Gastrocnemius medialis (tissue), 4 donors: ENCODE results near the gene MRPL28.

ENCODE experiments used
- CTCF ChIP-seq, 5 experiments: fragments of 450-650 bp in 3 of 5; fragments of 200-600 bp in 2 of 5; sonication (generic) in 2 of 5; IDR thresholded peaks in 4 of 5; conservative IDR thresholded peaks in 1 of 5; 1 replicate in 4 of 5; 2 replicates in 1 of 5; pipeline ENCODE4 v1.5.1; 2016 to 2019; ENCODE audit warnings: antibody characterized with exemption in 5 of 5, mild to moderate bottlenecking in 3 of 5, moderate library complexity in 3 of 5
- POLR2A ChIP-seq, 2 donors: fragments of 450-650 bp; IDR thresholded peaks; one replicate each; pipeline ENCODE4 v1.6.1; 2017; ENCODE audit warnings: antibody characterized with exemption in 2 of 2, mild to moderate bottlenecking in 2 of 2, moderate library complexity in 2 of 2

- no peak for TF ChIP-seq CTCF (IDR thresholded peaks at IDR 0.05 in 4 of 5, conservative IDR thresholded peaks at IDR 0.05 in 1 of 5)
- TF ChIP-seq POLR2A (IDR thresholded peaks at IDR 0.05), result no peak
Measured at GRCh38 chr16:364595-365491, 5.5 kb downstream of the MRPL28 start.
